HepG2 (cell line): ENCODE results near the gene ERMAP. TPM values are rescaled to one million over a fixed set of nuclear protein-coding genes. Genes with fewer than 3 reads are reported as not detected.

Experiments
- CBX5 ChIP-seq: sonication (generic); formaldehyde crosslinking; IDR thresholded peaks from 2 replicates; pipeline ENCODE4 v1.4.0; 2020; ENCODE audit warnings: missing genetic modification reagents, borderline replicate concordance
- DNMT1 ChIP-seq: sonication (generic); formaldehyde crosslinking; IDR thresholded peaks from 2 replicates; pipeline ENCODE4 v1.5.1; 2020; ENCODE audit warnings: mild to moderate bottlenecking, missing genetic modification reagents
- HDAC6 ChIP-seq: fragments of 200-600 bp; sonication (generic); IDR thresholded peaks from 2 replicates; pipeline ENCODE4 v1.7.0; 2017; ENCODE audit warnings: mild to moderate bottlenecking, antibody characterized with exemption, low read length, low read depth
- PHF5A ChIP-seq: IDR thresholded peaks from one replicate; pipeline ENCODE4 v1.6.1; 2018; ENCODE audit warnings: low read depth, missing genetic modification reagents; ENCODE audit not compliant: unreplicated experiment
- TFAP4 ChIP-seq: sonication (generic); IDR thresholded peaks from 2 replicates; pipeline ENCODE4 v1.6.1; 2016; ENCODE audit warnings: low read depth, borderline replicate concordance
- XBP1 ChIP-seq: sonication (generic); formaldehyde crosslinking; IDR thresholded peaks from 2 replicates; pipeline ENCODE4 v1.5.0; 2020; ENCODE audit warnings: missing genetic modification reagents
- ZNF256 ChIP-seq: sonication (generic); formaldehyde crosslinking; conservative IDR thresholded peaks from 2 replicates; pipeline ENCODE4 v1.4.0; 2020; ENCODE audit warnings: missing genetic modification reagents
- ZNF33A ChIP-seq: sonication (generic); formaldehyde crosslinking; IDR thresholded peaks from 2 replicates; pipeline ENCODE4 v1.5.1; 2020; ENCODE audit warnings: missing genetic modification reagents, mild to moderate bottlenecking, moderate library complexity, borderline replicate concordance
- ZNF781 ChIP-seq: sonication (generic); formaldehyde crosslinking; IDR thresholded peaks from 2 replicates; pipeline ENCODE4 v1.5.1; 2020; ENCODE audit warnings: borderline replicate concordance, mild to moderate bottlenecking, missing genetic modification reagents; ENCODE audit errors: not compliant biosample characterization
- ZNF83 ChIP-seq: sonication (generic); formaldehyde crosslinking; IDR thresholded peaks from 2 replicates; pipeline ENCODE4 v1.4.0; 2020; ENCODE audit warnings: missing genetic modification reagents, mild to moderate bottlenecking, borderline replicate concordance
- polyA plus RNA-seq, 8 experiments: library from polyadenylated mRNA; depleted of rRNA in 3 of 8; stranded (reverse) in 7 of 8; unstranded in 1 of 8; fragments of >200 nt; fragmentation: Illumina TruSeq in 4 of 8; extraction: Trizol in 4 of 8; gene quantifications; 2 replicates each; pipeline versions ENCODE4 v1.2.1 to v1.2.3, GENCODE V29; 2011 to 2016; ENCODE audit warnings: low read depth in 4 of 8, missing spikeins in 1 of 8, mixed read lengths in 1 of 8; ENCODE audit not compliant: insufficient read depth in 1 of 8
- total RNA-seq, 5 experiments: library from RNA; depleted of rRNA; stranded (reverse); fragments of >200 nt; fragmentation: Illumina TruSeq; extraction: Trizol; gene quantifications; 2 replicates each; pipeline ENCODE4 v1.2.3, GENCODE V29; 2016; ENCODE audit warnings: low read depth in 1 of 5
- TF ChIP-seq, protein P1 (sequence below): sonication (generic); formaldehyde crosslinking; IDR thresholded peaks from 2 replicates; pipeline ENCODE4 v1.9.0; 2021; ENCODE audit warnings: missing genetic modification reagents, borderline replicate concordance

The ERMAP gene
- total and polyA plus RNA-seq, 2 of the 13 experiments (the other 11 are each of a cell fraction or from before 2014, with no cell fraction given): 2.2 to 4.4 TPM

- TF ChIP-seq, protein P1, sequence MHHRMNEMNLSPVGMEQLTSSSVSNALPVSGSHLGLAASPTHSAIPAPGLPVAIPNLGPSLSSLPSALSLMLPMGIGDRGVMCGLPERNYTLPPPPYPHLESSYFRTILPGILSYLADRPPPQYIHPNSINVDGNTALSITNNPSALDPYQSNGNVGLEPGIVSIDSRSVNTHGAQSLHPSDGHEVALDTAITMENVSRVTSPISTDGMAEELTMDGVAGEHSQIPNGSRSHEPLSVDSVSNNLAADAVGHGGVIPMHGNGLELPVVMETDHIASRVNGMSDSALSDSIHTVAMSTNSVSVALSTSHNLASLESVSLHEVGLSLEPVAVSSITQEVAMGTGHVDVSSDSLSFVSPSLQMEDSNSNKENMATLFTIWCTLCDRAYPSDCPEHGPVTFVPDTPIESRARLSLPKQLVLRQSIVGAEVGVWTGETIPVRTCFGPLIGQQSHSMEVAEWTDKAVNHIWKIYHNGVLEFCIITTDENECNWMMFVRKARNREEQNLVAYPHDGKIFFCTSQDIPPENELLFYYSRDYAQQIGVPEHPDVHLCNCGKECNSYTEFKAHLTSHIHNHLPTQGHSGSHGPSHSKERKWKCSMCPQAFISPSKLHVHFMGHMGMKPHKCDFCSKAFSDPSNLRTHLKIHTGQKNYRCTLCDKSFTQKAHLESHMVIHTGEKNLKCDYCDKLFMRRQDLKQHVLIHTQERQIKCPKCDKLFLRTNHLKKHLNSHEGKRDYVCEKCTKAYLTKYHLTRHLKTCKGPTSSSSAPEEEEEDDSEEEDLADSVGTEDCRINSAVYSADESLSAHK (CRISPR knock-in tag): no peak
- TF ChIP-seq TFAP4 (no peak), HDAC6 (no peak), CBX5 (CRISPR knock-in tag) (no peak), PHF5A (CRISPR knock-in tag) (no peak), XBP1 (no peak), ZNF83 (no peak), ZNF781 (no peak), ZNF256 (CRISPR knock-in tag) (no peak), DNMT1 (no peak), ZNF33A (no peak)
These were observed 21.7 kb downstream of the ERMAP start (continued) for GRCh38 chr1:42838482-42839190.
